Measurements from ENCODE around the gene ADPRS. TPM values are rescaled to one million over a fixed set of nuclear protein-coding genes. Genes with fewer than 3 reads are reported as not detected.

ADPRS gene
- total RNA-seq, 1 donor from 2014 or later: 16.8 TPM

- H3K4me3 Mint-ChIP-seq (ENCODE audit: unreplicated experiment): no peak overlapping the region
- H3K27ac Mint-ChIP-seq (ENCODE audit: unreplicated experiment): peak overlapping the region; percentile 44
- peaks cover 26% of the 10 kb centered on the region for H3K27me3 Mint-ChIP-seq (ENCODE audit: unreplicated experiment)
- TF ChIP-seq CTCF (IDR thresholded peaks at IDR 0.05; ENCODE audit: partially characterized antibody, unreplicated experiment): no peak
- DNase-seq: no peak
- H3K36me3 Mint-ChIP-seq (ENCODE audit: unreplicated experiment): no peaks in the 10 kb centered on the region
- peaks cover 13% of the 10 kb centered on the region for H3K4me1 Mint-ChIP-seq (ENCODE audit: low read depth, unreplicated experiment)
- H3K9me3 Mint-ChIP-seq (ENCODE audit: unreplicated experiment): no peaks in the 10 kb centered on the region
Measured at GRCh38 chr1:36126005-36126716, 37.5 kb downstream of the ADPRS start.

- H3K27ac Mint-ChIP-seq (ENCODE audit: unreplicated experiment): no peak overlapping the region
- DNase-seq: no peak
- TF ChIP-seq CTCF (IDR thresholded peaks at IDR 0.05; ENCODE audit: partially characterized antibody, unreplicated experiment): no peak
Measured at GRCh38 chr1:36126797-36127500, 38.3 kb downstream of the ADPRS start.

GRCh38 chr1:36128126-36128904, 39.6 kb downstream of the ADPRS start:
- H3K36me3 Mint-ChIP-seq (ENCODE audit: unreplicated experiment): no peaks in the 10 kb centered on the region
- H3K9me3 Mint-ChIP-seq (ENCODE audit: unreplicated experiment): no peaks in the 10 kb centered on the region
- H3K27me3 Mint-ChIP-seq (ENCODE audit: unreplicated experiment): peaks cover 20% of the 10 kb centered on the region
- TF ChIP-seq CTCF (IDR thresholded peaks at IDR 0.05; ENCODE audit: partially characterized antibody, unreplicated experiment): no peak
- H3K27ac Mint-ChIP-seq (ENCODE audit: unreplicated experiment): no peak overlapping the region
- DNase-seq: no peak
- no peak overlapping the region for H3K4me3 Mint-ChIP-seq (ENCODE audit: unreplicated experiment)
- peaks cover 12% of the 10 kb centered on the region for H3K4me1 Mint-ChIP-seq (ENCODE audit: low read depth, unreplicated experiment)

More at GRCh38 chr1:36126797-36127500, 38.3 kb downstream of the ADPRS start:
- H3K4me1 Mint-ChIP-seq (ENCODE audit: low read depth, unreplicated experiment): peaks cover 13% of the 10 kb centered on the region
- H3K27me3 Mint-ChIP-seq (ENCODE audit: unreplicated experiment): peaks cover 26% of the 10 kb centered on the region
- no peak overlapping the region for H3K4me3 Mint-ChIP-seq (ENCODE audit: unreplicated experiment)
- H3K36me3 Mint-ChIP-seq (ENCODE audit: unreplicated experiment): no peaks in the 10 kb centered on the region
- no peaks in the 10 kb centered on the region for H3K9me3 Mint-ChIP-seq (ENCODE audit: unreplicated experiment)

GRCh38 chr1:36128905-36129206, 40.2 kb downstream of the ADPRS start:
- no peak overlapping the region for H3K4me3 Mint-ChIP-seq (ENCODE audit: unreplicated experiment)
- TF ChIP-seq CTCF (IDR thresholded peaks at IDR 0.05; ENCODE audit: partially characterized antibody, unreplicated experiment): no peak
- H3K4me1 Mint-ChIP-seq (ENCODE audit: low read depth, unreplicated experiment): peaks cover 10% of the 10 kb centered on the region
- H3K27ac Mint-ChIP-seq (ENCODE audit: unreplicated experiment): no peak overlapping the region
- H3K36me3 Mint-ChIP-seq (ENCODE audit: unreplicated experiment): no peaks in the 10 kb centered on the region
- DNase-seq: no peak
- H3K9me3 Mint-ChIP-seq (ENCODE audit: unreplicated experiment): no peaks in the 10 kb centered on the region
- peaks cover 17% of the 10 kb centered on the region for H3K27me3 Mint-ChIP-seq (ENCODE audit: unreplicated experiment)

Data from glutamatergic neuron (in vitro differentiated cells).